AG20443 (cell line): ENCODE data around the gene WDR7.

Source experiments
- DNase-seq: peaks from one replicate; pipeline ENCODE4 v3.0.0; 2012; ENCODE audit warnings: low spot score, mixed read lengths

The WDR7 gene

GRCh38 chr18:56722518-56722917, 71.4 kb downstream of the WDR7 start:
- no peak for DNase-seq

- no peak for DNase-seq
Measured at GRCh38 chr18:56723068-56723467, 71.9 kb downstream of the WDR7 start.

DNA sequence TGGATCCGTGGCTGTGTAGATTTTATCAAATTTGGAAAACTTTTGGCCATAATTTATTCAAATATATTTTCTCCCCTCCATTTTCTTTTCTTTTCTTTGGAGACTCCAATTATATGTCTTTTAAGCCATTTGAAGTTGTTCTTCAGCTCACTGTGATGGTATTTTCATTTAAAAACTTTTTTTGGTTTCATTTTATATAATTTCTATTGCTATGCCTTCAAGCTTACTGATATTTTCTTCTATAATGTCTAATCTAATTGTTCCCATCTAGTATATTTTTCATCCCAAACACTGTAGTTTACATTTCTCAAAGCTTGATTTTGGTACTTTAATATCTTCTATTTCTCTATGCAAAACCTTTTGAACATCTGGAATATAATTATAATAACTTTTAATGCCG, 72.5 kb downstream of the WDR7 start:
- DNase-seq, result no peak

- DNase-seq, result no peak
Measured at GRCh38 chr18:56726906-56727305, 75.7 kb downstream of the WDR7 start.

- no peak for DNase-seq
Measured at GRCh38 chr18:56727399-56727798, 76.2 kb downstream of the WDR7 start.

DNA sequence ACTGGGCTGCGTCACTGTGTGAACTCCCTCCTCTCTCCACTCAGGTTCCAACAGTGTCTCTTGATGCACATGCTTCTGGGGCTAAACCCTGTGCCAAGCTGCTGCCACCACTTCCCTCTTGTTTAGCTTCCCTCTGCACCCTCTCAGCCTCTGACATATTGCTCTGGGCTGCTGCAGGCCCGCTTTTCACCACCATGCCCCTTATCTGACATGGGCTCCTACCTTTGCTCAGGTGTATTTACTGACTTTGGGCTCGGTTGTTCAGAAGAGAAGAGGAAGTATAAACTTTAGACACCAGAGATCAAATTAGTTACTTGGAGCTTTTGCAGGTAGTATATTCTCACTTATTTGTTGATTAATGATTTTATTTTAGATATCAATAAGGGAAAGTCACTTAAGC, 77.6 kb downstream of the WDR7 start:
- DNase-seq, result no peak

GRCh38 chr18:56738184-56738583, 87.0 kb downstream of the WDR7 start:
- no peak for DNase-seq

- DNase-seq, result no peak
Measured at GRCh38 chr18:56739731-56740130, 88.6 kb downstream of the WDR7 start.

- no peak for DNase-seq
Measured at GRCh38 chr18:56740645-56741044, 89.5 kb downstream of the WDR7 start.

GRCh38 chr18:56741685-56742084, 90.5 kb downstream of the WDR7 start:
- DNase-seq, result no peak

GRCh38 chr18:56743115-56743514, 92.0 kb downstream of the WDR7 start:
- no peak for DNase-seq

GRCh38 chr18:56747032-56747658, 96.0 kb downstream of the WDR7 start:
- no peak for DNase-seq

- DNase-seq, result no peak
Measured at GRCh38 chr18:56747857-56748256, 96.7 kb downstream of the WDR7 start.

GRCh38 chr18:56748698-56749268, 97.6 kb downstream of the WDR7 start:
- peak; percentile 37 for DNase-seq

DNA sequence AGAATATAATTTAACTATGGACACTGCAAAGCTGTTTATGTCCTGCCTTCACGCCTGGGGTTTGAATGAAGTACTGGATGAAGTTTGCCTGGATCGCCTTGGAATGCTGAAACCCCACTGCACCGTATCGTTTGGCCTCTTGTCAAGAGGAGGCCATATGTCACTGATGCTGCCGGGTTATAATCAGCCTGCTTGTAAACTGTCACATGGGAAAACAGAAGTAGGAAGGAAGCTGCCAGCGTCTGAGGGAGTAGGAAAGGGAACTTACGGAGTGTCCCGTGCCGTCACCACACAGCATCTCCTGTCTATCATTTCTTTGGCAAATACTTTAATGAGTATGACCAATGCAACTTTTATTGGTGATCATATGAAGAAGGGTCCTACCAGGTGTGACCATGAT, 105.8 kb downstream of the WDR7 start:
- no peak for DNase-seq

GRCh38 chr18:56770097-56770496, 118.9 kb downstream of the WDR7 start:
- DNase-seq, result no peak

GRCh38 chr18:56770873-56771272, 119.7 kb downstream of the WDR7 start:
- peak; percentile 35 for DNase-seq

GRCh38 chr18:56775701-56776100, 124.5 kb downstream of the WDR7 start:
- no peak for DNase-seq

GRCh38 chr18:56787390-56787789, 136.2 kb downstream of the WDR7 start:
- no peak for DNase-seq

DNA sequence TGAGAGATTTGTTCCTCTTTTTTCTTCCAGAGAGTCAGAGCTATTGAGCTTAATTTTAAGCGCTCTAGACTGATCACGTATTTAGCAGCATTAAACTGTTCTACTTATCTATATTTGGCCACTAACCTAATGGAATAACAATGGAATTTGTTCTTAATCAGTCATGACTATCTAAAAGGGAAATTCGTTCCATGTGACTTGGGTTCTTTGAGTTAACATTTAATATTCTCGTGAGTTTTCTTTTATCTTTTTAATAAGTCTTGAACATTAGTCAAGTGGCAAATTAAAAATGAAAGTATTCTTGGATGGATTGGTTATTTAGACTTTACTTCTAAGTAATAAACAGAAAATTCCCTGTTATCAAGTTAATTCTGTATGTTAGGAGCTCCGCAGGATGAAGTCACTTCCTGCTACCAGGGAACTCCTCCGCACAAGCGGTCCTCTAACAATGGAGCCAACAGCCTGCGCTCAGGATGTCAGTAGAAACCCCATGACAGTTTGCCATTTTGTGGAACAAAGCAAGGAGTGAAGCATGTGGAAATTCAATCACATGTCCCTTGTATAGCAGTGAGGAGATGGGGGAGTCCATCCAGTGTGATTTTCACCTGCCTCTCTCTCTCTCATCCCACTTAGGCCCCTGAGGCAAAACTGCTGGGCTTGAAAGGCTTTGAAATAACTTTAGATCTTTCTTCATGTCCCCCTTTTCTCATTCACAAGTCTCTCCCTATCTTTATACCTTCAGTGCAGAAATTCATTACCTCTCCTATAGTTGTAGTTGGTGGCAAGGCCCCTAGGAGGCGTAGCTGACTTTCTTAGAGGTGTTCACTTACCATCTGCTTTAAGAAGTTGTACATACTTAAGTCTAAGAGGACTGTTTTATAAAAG, 138.1 kb downstream of the WDR7 start:
- peak; percentile 9 for DNase-seq

DNA sequence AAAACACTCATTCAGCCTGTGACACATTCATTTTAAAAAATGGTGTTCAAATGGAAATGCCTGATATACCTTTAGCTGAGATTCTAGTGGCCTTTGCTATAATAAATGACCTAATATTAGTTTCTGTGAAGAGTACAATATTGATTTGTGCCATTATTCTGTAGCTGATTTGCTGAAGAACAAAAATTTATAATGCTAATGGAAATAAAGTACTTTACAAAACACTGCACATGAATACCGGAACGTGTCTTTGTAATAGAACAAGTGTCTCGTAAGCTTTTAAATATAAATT, 138.7 kb downstream of the WDR7 start:
- no peak for DNase-seq

DNA sequence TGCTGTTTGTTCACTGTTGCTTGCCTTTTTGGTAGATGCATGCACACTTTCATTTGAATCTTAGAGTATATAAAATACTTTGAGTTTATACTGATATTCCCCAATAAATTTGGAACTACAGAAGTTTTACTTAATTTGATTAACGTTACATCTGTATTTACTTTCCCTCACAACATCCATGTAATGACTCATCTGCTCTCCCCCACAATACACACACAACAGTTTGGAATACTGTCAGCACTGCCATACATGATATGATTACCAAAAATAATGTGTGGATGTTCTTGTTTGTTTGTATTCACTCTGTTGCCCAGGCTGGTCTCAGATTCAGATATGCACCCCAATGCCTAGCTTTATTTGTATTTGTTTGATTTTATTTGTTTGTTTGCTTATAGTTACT, 144.2 kb downstream of the WDR7 start:
- DNase-seq, result peak; percentile 11

DNA sequence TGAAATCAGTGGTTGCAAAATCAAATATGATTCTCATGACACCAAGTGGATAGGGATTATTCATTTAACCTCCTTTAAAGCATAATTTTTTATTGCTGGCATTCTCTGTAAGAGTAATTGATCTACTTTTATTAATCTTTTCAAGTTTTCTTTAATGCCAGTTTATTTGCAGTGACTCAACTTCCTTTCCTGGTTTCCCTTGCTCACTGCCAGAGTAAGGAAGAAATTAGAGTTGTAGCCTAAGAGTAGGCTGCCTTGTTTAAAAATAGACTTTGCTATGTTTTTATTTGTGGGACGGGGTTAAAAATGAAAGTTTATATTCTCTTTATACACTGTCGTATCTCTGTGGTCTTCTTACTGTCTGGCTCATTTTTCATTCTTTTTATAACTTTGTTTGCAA, 148.6 kb downstream of the WDR7 start:
- no peak for DNase-seq

DNA sequence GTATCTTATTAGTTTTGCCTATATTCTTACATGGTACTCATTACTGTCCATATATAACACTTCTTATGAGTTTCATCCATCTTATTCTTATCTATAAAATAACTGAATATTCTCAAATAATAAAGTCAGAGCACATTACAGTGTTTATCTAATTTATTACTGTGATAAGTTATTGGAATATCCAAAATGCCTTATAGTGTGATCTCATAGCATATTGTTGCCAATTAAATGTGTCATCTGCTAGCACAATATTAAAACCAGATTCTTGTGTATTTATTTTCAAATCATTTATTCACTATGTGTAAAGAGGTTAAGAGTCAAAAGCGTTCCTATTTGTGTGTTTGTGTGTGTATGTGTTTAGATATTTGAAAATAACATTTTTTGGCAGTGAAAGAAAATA, 151.9 kb downstream of the WDR7 start:
- no peak for DNase-seq
